CD4-positive, alpha-beta T cell treated with Interleukin-21 for 1 hour (primary cell): ENCODE data around the gene LCE3C.
"Not testable (repeated sequence)": the region's sequence is repeated elsewhere in the genome, so short reads cannot be mapped to it uniquely, and the experiment has no call there.

Source experiments
- DNase-seq: peaks from one replicate; pipeline ENCODE4 v3.0.0-alpha.2; 2020

Gene LCE3C

GRCh38 chr1:152599934-152600333 lies at the start of gene LCE3C:
LCE3C (plus strand) TSS chr1:152600234; CDS start chr1:152600732, 498 bp downstream.
- DNase-seq: no peak

GRCh38 chr1:152565115-152565514 lies 34.9 kb upstream of the LCE3C start:
- DNase-seq: no peak

- DNase-seq: no peak
Measured at GRCh38 chr1:152565535-152566215, 34.4 kb upstream of the LCE3C start.

- DNase-seq: no peak
Measured at GRCh38 chr1:152566681-152567080, 33.4 kb upstream of the LCE3C start, which contains the start of gene LCE3E. LCE3E (minus strand) TSS chr1:152566780; CDS start chr1:152566208, 572 bp downstream.

GRCh38 chr1:152577168-152577567 lies 22.9 kb upstream of the LCE3C start:
- no peak for DNase-seq

- not testable (repeated sequence) for DNase-seq
Measured at GRCh38 chr1:152579526-152579925, 20.5 kb upstream of the LCE3C start.

GRCh38 chr1:152580433-152580832 lies 19.6 kb upstream of the LCE3C start, which contains the start of gene LCE3D:
LCE3D (minus strand) TSS chr1:152580516; CDS start chr1:152579936, 580 bp downstream.
- DNase-seq: no peak

- DNase-seq: no peak
Measured at GRCh38 chr1:152582647-152583046, 17.4 kb upstream of the LCE3C start.

GRCh38 chr1:152585586-152585985 lies 14.4 kb upstream of the LCE3C start:
- DNase-seq: no peak

- DNase-seq: no peak
Measured at GRCh38 chr1:152596986-152597385, 3.0 kb upstream of the LCE3C start.

- DNase-seq: no peak
Measured at GRCh38 chr1:152613511-152613910, 13.5 kb downstream of the LCE3C start, which contains the start of gene LCE3B. LCE3B (plus strand) TSS chr1:152613811; CDS start chr1:152613811, 0 bp downstream.

GRCh38 chr1:152621993-152622392 lies 22.0 kb downstream of the LCE3C start:
- no peak for DNase-seq

- no peak for DNase-seq
Measured at GRCh38 chr1:152622803-152623202, 22.8 kb downstream of the LCE3C start, which contains the start of gene LCE3A. LCE3A (minus strand) TSS chr1:152623103; CDS start chr1:152623103, 0 bp downstream.

- DNase-seq: no peak
Measured at GRCh38 chr1:152623203-152623844, 23.3 kb downstream of the LCE3C start.

GRCh38 chr1:152626744-152627143 lies 26.7 kb downstream of the LCE3C start:
- DNase-seq: no peak

GRCh38 chr1:152630596-152630995 lies 30.6 kb downstream of the LCE3C start:
- no peak for DNase-seq

GRCh38 chr1:152640351-152640750 lies 40.3 kb downstream of the LCE3C start:
- DNase-seq: no peak

GRCh38 chr1:152643945-152644344 lies 43.9 kb downstream of the LCE3C start:
- no peak for DNase-seq

GRCh38 chr1:152645146-152645545 lies 45.1 kb downstream of the LCE3C start:
- no peak for DNase-seq

- DNase-seq: no peak
Measured at GRCh38 chr1:152646656-152647055, 46.6 kb downstream of the LCE3C start.
